Loucy (cell line): ENCODE measurements around the gene LIM2.

Experiments
- EZH2phosphoT487 ChIP-seq: fragments of 200-600 bp; IDR thresholded peaks from 2 replicates; pipeline ENCODE4 v1.6.1; 2018; ENCODE audit warnings: antibody characterized with exemption, mild to moderate bottlenecking, moderate library complexity, borderline replicate concordance
- TF ChIP-seq, protein P1 (sequence below): fragments of 200-600 bp; sonication (generic); conservative IDR thresholded peaks from 2 replicates; pipeline ENCODE4 v1.5.1; 2014; ENCODE audit warnings: mild to moderate bottlenecking, antibody characterized with exemption, low read length

DNA sequence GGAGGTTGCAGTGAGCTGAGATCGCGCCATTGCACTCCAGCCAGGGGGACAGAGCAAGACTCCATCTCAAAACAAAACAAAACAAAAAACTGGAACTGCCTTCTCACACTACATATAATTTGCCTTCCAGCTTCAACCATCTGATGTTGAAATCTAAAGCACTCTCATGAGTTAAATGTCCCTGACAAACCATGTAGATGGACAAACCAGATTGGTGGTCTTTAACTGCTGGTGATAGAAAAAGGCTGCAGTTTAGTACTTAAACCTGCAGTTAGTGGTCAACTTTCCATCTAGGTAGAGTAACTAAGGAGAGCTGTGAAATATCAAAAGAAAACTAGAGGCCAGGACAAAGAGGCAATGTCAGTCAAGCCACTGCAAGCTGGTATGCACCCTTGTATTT, 8.4 kb upstream of the LIM2 start:
- TF ChIP-seq, protein P1, sequence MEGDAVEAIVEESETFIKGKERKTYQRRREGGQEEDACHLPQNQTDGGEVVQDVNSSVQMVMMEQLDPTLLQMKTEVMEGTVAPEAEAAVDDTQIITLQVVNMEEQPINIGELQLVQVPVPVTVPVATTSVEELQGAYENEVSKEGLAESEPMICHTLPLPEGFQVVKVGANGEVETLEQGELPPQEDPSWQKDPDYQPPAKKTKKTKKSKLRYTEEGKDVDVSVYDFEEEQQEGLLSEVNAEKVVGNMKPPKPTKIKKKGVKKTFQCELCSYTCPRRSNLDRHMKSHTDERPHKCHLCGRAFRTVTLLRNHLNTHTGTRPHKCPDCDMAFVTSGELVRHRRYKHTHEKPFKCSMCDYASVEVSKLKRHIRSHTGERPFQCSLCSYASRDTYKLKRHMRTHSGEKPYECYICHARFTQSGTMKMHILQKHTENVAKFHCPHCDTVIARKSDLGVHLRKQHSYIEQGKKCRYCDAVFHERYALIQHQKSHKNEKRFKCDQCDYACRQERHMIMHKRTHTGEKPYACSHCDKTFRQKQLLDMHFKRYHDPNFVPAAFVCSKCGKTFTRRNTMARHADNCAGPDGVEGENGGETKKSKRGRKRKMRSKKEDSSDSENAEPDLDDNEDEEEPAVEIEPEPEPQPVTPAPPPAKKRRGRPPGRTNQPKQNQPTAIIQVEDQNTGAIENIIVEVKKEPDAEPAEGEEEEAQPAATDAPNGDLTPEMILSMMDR: no peak
- TF ChIP-seq EZH2phosphoT487: no peak
